Stimulated activated CD8-positive, alpha-beta memory T cell treated with anti-CD3 and anti-CD28 coated beads, Interleukin-4, amount 100 ng/mL, for 24 hours (primary cell): ENCODE results near the gene SUPT4H1.
"Not testable (repeated sequence)": the region's sequence is repeated elsewhere in the genome, so short reads cannot be mapped to it uniquely, and the experiment has no call there.

Experiments used
- DNase-seq: peaks from one replicate; pipeline ENCODE4 v3.0.0-alpha.2; 2020; ENCODE audit warnings: low read depth

Gene SUPT4H1

DNA sequence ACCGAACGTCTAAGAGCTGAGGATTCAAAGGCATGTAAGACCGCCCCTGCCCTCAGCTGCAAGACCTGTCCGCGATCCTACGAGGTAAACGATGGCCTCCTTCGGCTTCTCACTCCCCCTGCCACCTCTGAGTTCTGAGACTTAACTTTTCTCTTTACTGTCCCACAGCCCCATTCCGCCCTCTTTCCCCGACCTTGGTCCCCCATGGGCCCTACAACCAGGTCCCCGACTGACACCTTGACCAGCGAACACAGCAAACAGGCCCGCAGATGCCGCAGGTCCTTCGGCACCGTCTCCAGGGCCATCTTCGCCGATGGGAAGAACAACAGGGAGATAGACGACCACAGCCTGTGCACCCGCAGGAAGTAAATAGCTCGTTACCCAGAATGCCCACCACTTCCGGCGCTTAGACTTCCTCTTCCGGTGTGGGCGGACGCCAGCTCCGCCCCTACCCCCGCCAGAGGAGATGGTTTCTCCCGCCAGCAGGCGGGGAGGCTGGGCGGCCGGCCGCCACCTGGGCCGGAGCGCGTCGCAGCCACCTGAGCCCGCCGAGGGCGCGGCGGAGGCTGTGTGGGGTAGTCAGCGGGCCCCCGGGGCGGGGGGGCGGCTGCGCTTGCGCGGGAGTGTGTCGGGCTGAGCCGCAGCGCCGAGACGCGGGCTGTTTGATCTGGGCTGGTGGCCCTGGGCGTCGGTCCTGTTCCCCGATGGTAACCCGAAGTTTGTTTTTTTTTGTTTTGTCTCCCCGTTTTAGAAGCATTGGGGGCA is at the start of gene SUPT4H1:
SUPT4H1 (minus strand) TSS at position 371 of the 765 bp plus-strand sequence; CDS start at position 305, 66 bp downstream.
- DNase-seq: peak; percentile 85

DNA sequence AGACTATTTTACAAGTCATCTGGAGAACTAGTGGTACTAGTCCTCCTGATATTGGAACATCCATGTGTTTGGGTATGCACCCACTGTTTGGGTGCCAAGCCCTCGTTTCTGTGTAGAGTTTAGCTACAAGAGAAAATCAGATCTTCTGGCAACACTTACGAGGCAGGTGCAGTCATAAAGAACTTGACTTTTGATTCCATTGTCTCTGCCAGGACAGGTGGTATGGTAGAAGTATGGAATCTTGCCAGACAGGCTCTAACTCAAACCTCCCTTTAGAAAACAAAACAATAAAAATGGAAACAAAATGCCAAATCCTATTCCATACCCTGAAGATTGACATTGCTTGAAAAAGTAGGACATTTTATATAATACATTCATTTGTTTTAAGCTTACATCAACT is 49.3 kb upstream of the SUPT4H1 start:
- no peak for DNase-seq

- DNase-seq: no peak
Observed at GRCh38 chr17:58400826-58401225, 48.8 kb upstream of the SUPT4H1 start.

GRCh38 chr17:58399974-58400373 is 48.0 kb upstream of the SUPT4H1 start:
- DNase-seq: no peak

GRCh38 chr17:58398574-58399266 is 46.7 kb upstream of the SUPT4H1 start:
- no peak for DNase-seq

DNA sequence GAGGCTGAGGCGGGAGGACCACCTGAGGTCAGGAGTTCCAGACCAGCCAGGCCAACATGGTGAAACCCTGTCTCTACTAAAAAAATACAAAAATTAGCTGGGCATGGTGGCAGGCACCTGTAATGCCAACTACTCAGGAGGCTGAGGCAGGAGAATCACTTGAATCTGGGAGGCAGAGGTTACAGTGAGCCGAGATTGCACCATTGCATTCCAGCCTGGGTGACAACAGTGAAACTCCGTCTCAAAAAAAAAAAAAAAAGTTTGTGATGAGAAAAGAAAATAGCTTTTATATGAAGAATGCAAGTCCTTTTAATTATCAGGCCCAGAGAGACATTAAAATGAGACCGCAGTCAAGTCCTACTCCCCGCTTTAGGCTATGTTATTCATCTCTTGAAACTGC is 45.4 kb upstream of the SUPT4H1 start:
- DNase-seq: not testable (repeated sequence)

- no peak for DNase-seq
Observed at GRCh38 chr17:58396173-58396572, 44.2 kb upstream of the SUPT4H1 start.

DNA sequence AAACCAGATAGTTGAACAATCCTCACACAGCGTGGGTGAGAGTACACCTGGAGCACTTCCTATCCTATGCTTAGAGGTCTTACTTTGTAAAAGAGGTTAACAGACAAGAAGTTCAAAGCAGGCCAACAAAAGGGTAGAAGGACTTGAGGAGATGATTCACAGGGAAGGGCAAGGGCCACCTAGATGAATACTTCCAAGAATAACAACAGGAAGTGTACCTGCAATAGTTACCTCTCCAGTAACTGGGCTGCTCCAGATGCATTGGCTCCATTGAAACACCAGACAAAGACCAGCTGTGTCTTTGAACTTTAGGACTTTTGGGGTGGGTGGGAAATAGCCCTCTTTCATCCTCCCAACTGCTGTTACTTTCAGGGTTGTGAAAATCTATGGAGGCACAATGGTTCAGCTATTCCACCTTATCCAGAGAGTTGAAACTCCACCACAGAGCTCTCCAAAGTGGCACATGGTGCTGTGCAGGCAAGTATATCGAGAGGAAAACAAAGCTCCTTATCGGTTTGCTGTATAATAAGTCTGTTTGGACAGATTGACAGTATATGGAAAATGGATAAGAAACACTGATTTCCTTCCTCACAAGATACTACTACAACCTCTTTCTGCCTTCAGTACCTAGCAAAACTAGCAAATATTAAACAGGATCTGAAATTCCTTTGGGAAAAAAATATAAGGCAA is 42.7 kb upstream of the SUPT4H1 start:
- no peak for DNase-seq

- no peak for DNase-seq
Observed at GRCh38 chr17:58391302-58391984, 39.4 kb upstream of the SUPT4H1 start.

DNA sequence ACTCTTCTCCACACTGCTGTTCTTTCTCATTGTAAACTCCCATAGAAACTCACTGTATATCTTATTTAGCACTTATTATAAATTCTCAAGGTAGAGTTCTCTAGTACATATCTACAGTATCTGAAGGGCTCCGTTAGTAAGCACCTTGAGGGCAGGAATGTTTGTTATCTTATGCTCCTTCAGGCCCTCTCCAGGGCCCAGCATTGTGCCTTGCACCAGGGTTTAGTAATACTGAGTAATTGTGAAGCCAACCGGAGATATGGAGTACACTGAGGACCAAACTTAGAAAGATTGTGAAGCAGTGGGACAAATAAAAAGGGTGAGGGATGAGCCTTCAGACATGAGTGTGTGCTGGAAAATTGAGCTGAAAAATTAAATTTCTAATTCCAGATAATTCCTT is 38.9 kb upstream of the SUPT4H1 start:
- no peak for DNase-seq

- no peak for DNase-seq
Observed at GRCh38 chr17:58388302-58389190, 36.5 kb upstream of the SUPT4H1 start.

DNA sequence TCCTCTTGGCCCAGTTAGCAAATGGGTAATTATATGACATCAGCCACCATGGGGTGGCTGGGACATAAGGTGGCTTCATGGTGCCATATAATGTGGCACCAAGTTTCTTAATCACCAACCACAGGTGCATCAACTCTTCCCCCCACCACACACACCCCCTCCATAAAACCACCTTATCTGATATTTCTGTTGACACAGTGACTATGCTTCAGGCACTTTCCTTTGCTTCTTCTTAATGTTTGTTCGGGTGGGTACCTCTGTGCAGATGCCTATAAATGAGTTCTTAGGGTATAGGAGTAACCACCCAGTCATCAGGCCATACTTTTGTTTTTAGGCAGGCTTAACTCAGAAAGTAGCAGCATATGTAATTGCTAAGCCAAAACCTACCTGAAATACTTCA is 35.8 kb upstream of the SUPT4H1 start:
- no peak for DNase-seq

DNA sequence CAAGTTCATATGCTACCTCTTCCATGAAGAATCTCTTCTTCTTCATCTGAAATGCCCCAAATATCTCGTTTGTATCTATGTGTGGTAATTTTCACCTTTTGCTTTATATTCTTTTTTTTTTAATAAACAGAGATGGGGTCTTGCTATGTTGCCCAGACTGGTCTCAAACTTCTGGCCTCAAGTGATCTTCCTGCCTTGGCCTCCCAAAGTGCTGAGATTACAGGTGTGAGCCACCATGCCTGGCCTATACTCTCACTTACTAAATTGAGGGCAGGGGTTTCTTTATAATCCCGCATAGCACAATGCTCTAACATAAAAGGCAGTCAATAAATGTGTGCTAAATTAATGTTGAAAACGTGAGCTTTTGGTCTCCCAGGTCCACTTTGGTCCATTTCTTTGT is 34.7 kb upstream of the SUPT4H1 start:
- no peak for DNase-seq

GRCh38 chr17:58385359-58385899 is 33.4 kb upstream of the SUPT4H1 start:
- DNase-seq: no peak

GRCh38 chr17:58384897-58385296 is 32.9 kb upstream of the SUPT4H1 start:
- no peak for DNase-seq

- no peak for DNase-seq
Observed at GRCh38 chr17:58383892-58384462, 32.0 kb upstream of the SUPT4H1 start.

- no peak for DNase-seq
Observed at GRCh38 chr17:58382872-58383242, 30.9 kb upstream of the SUPT4H1 start.

DNA sequence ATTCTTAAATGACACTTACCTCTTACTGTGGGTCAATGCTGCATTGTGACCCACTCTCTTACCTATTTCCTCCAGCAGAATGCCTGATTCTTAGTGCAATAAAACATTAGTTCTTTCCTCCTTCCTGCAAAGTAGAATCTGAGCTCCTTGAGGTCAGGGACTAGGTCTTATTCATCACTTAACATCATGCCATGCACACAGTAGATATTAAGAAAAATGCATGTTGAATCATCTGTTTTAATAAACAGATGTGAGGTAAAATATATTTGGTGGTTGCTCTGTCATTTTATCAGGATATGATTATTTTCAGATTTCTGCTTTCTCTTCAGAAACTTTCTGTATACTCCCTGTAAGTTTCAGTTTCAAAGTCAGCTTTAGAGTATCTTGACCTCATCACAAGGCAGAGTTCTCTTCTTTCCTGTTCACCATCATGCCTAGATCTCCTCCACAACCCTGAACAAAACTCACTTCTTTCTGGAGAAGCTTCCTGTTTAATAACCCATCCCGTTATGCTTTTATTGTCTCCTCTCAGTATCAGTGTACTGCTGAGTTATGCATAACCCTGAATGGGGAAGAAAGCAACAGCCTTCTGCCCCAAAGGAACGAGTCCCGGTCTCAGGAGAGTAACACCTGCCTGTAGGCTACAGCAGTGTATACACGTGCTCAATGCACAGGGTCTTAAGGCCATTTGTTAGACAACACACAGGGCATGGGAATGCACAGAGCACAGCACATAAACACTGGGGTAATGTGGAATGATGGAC is 30.3 kb upstream of the SUPT4H1 start:
- no peak for DNase-seq

- DNase-seq: no peak
Observed at GRCh38 chr17:58381124-58382035, 29.4 kb upstream of the SUPT4H1 start.
